Hepatocyte (in vitro differentiated cells): ENCODE results near the gene TMEM161A. TPM values are rescaled to one million over a fixed set of nuclear protein-coding genes. Genes with fewer than 3 reads are reported as not detected.
"Not testable (repeated sequence)": the region's sequence is repeated elsewhere in the genome, so short reads cannot be mapped to it uniquely, and the experiment has no call there.

ENCODE experiments used
- DNase-seq: peaks from one replicate; pipeline ENCODE4 v3.0.0-alpha.2; 2016; ENCODE audit warnings: low spot score
- H2AFZ ChIP-seq: fragments of 200-600 bp; sonication (generic); 2 replicates; pipeline ENCODE4 v1.6.0; 2016; ENCODE audit warnings: antibody characterized with exemption, mild to moderate bottlenecking
- H3K27ac ChIP-seq: fragments of 200-600 bp; sonication (generic); 2 replicates; pipeline ENCODE4 v1.5.1; 2016; ENCODE audit warnings: mild to moderate bottlenecking
- H3K27me3 ChIP-seq: fragments of 200-600 bp; sonication (generic); 2 replicates; pipeline ENCODE4 v1.6.1; 2016
- H3K36me3 ChIP-seq: fragments of 200-600 bp; sonication (generic); replicated peaks from 2 replicates; pipeline ENCODE4 v1.5.1; 2016; ENCODE audit warnings: low read depth; ENCODE audit not compliant: insufficient read depth
- H3K4me1 ChIP-seq: fragments of 200-600 bp; sonication (generic); 2 replicates; pipeline ENCODE4 v1.5.1; 2016; ENCODE audit warnings: mild to moderate bottlenecking, moderate library complexity; ENCODE audit not compliant: insufficient read depth
- H3K4me2 ChIP-seq: fragments of 200-600 bp; sonication (generic); 2 replicates; pipeline ENCODE4 v1.6.0; 2016
- H3K4me3 ChIP-seq: fragments of 200-600 bp; sonication (generic); 2 replicates; pipeline ENCODE4 v1.5.1; 2016; ENCODE audit warnings: mild to moderate bottlenecking
- H3K79me2 ChIP-seq: fragments of 200-600 bp; sonication (generic); 2 replicates; pipeline ENCODE4 v1.6.0; 2017; ENCODE audit warnings: mild to moderate bottlenecking
- H3K9me2 ChIP-seq: fragments of 200-600 bp; sonication (generic); replicated peaks from 2 replicates; pipeline ENCODE4 v1.6.0; 2017; ENCODE audit warnings: mild to moderate bottlenecking; ENCODE audit not compliant: insufficient read depth
- H3K9me3 ChIP-seq: fragments of 200-600 bp; sonication (generic); 2 replicates; pipeline ENCODE4 v1.5.1; 2016; ENCODE audit warnings: low read depth, mild to moderate bottlenecking
- H4K20me1 ChIP-seq: fragments of 200-600 bp; sonication (generic); 2 replicates; pipeline ENCODE4 v1.6.0; 2016; ENCODE audit warnings: mild to moderate bottlenecking; ENCODE audit not compliant: insufficient read depth, poor library complexity, severe bottlenecking
- EZH2 ChIP-seq: fragments of 200-600 bp; sonication (generic); IDR thresholded peaks from 2 replicates; pipeline ENCODE4 v1.6.1; 2016; ENCODE audit warnings: antibody characterized with exemption, mild to moderate bottlenecking, borderline replicate concordance
- EZH2phosphoT487 ChIP-seq: fragments of 200-600 bp; sonication (generic); IDR thresholded peaks from one replicate; pipeline ENCODE4 v1.6.1; 2018; ENCODE audit warnings: antibody characterized with exemption, mild to moderate bottlenecking, low read depth, moderate library complexity; ENCODE audit not compliant: unreplicated experiment, severe bottlenecking
- WGBS: methylation state at CpG from one replicate; pipeline ENCODE4 v1.1.6; 2016; ENCODE audit warnings: low lambda C conversion rate; ENCODE audit errors: missing lambda C conversion rate; 5-methylcytosine and 5-hydroxymethylcytosine counted together
- polyA plus RNA-seq: library from polyadenylated mRNA; unstranded; fragments of >200 nt; fragmentation: Nextera tagmentation; extraction: Ambion mirVana; gene quantifications from 2 replicates; pipeline ENCODE4 v1.2.1, GENCODE V29; 2016
- total RNA-seq: library from RNA; depleted of rRNA; stranded (reverse); fragments of >200 nt; gene quantifications from 2 replicates; pipeline ENCODE4 v1.2.3, GENCODE V29; 2014
- TF ChIP-seq, protein P1 (sequence below): fragments of 200-600 bp; sonication (generic); IDR thresholded peaks from 2 replicates; pipeline ENCODE4 v1.5.1; 2016; ENCODE audit warnings: antibody characterized with exemption, mild to moderate bottlenecking; ENCODE audit not compliant: poor library complexity

The TMEM161A gene
- total and polyA plus RNA-seq, 2 experiments from 2014 or later = 22.1 to 48.5 TPM

GRCh38 chr19:19106056-19106551, 32.2 kb downstream of the TMEM161A start:
- Histone ChIP-seq H4K20me1 (no peaks in the 10 kb centered on the region), H3K9me2 (no peaks in the 10 kb centered on the region), H3K36me3 (no peaks in the 10 kb centered on the region), H3K4me2 (peak overlapping the region; percentile 76), H3K79me2 (no peaks in the 10 kb centered on the region), H3K9me3 (no peaks in the 10 kb centered on the region), H3K27ac (peak overlapping the region; percentile 87), H3K4me1 (peaks cover 6% of the 10 kb centered on the region), H3K4me3 (no peak overlapping the region), H2AFZ (peak overlapping the region; percentile 79), H3K27me3 (no peaks in the 10 kb centered on the region)
- DNase-seq = peak; percentile 52
- 30% methylated on average over 25 of the region's 25 CpGs for WGBS
- TF ChIP-seq EZH2 (no peak), EZH2phosphoT487 (no peak)
- TF ChIP-seq, protein P1, sequence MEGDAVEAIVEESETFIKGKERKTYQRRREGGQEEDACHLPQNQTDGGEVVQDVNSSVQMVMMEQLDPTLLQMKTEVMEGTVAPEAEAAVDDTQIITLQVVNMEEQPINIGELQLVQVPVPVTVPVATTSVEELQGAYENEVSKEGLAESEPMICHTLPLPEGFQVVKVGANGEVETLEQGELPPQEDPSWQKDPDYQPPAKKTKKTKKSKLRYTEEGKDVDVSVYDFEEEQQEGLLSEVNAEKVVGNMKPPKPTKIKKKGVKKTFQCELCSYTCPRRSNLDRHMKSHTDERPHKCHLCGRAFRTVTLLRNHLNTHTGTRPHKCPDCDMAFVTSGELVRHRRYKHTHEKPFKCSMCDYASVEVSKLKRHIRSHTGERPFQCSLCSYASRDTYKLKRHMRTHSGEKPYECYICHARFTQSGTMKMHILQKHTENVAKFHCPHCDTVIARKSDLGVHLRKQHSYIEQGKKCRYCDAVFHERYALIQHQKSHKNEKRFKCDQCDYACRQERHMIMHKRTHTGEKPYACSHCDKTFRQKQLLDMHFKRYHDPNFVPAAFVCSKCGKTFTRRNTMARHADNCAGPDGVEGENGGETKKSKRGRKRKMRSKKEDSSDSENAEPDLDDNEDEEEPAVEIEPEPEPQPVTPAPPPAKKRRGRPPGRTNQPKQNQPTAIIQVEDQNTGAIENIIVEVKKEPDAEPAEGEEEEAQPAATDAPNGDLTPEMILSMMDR = no peak

GRCh38 chr19:19105365-19106055, 32.8 kb downstream of the TMEM161A start:
- no peaks in the 10 kb centered on the region for H3K79me2 ChIP-seq
- no peaks in the 10 kb centered on the region for H3K27me3 ChIP-seq
- peak overlapping the region; percentile 79 for H2AFZ ChIP-seq
- H3K9me3 ChIP-seq = no peaks in the 10 kb centered on the region
- H3K9me2 ChIP-seq = no peaks in the 10 kb centered on the region
- H3K27ac ChIP-seq = peak overlapping the region; percentile 87
- TF ChIP-seq EZH2phosphoT487 = no peak
- TF ChIP-seq, protein P1 = no peak
- no peak for TF ChIP-seq EZH2
- 4% methylated on average over 23 of the region's 36 CpGs for WGBS
- no peaks in the 10 kb centered on the region for H3K36me3 ChIP-seq
- H3K4me3 ChIP-seq = no peak overlapping the region
- peak overlapping the region; percentile 76 for H3K4me2 ChIP-seq
- H4K20me1 ChIP-seq = no peaks in the 10 kb centered on the region
- peaks cover 6% of the 10 kb centered on the region for H3K4me1 ChIP-seq
- DNase-seq = peak; percentile 92

DNA sequence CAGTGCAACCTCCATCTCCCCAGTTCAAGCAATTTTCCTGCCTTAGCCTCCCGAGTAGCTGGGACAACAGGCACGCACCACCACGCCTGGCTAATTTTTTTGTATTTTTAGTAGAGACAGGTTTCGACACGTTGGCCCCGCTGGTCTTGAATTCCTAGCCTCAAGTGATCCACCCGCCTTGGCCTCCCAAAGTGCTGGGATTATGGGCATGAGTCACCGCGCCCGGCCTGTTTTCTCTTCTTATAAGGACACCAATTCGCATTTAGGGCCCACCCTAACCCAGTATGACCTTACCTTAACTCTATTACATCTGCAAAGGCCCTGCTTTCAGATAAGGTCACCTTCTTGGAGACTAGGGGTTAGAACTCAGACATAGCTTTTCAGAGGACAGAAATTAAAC, 35.1 kb downstream of the TMEM161A start:
- Histone ChIP-seq H3K27me3 (no peaks in the 10 kb centered on the region), H3K4me3 (no peak overlapping the region), H3K4me1 (peaks cover 9% of the 10 kb centered on the region), H3K27ac (no peak overlapping the region), H3K9me3 (no peaks in the 10 kb centered on the region), H2AFZ (no peak overlapping the region), H3K9me2 (no peaks in the 10 kb centered on the region), H3K36me3 (no peaks in the 10 kb centered on the region), H4K20me1 (no peaks in the 10 kb centered on the region), H3K4me2 (no peak overlapping the region), H3K79me2 (no peaks in the 10 kb centered on the region)
- TF ChIP-seq EZH2 (no peak), EZH2phosphoT487 (no peak)
- TF ChIP-seq, protein P1 = no peak
- WGBS = 93% methylated on average over 11 of the region's 11 CpGs
- no peak for DNase-seq

DNA sequence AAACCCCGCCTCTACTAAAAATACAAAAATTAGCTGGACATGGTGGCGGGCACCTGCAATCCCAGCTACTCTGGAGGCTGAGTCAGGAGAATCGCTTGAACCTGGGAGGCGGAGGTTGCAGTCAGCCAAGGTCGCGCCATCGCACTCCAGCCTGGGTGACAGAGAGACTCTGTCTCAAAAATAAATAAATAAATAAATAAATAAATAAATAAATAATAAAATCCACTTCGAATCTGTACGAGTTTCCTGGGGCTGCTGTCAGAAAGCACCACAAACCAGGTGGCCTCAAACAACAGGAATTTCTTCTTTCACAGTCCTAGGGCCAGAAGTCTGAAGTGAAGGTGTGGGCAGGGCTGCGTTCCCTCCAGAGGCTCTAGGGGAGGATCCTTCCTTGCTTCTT, 35.7 kb downstream of the TMEM161A start:
- H3K79me2 ChIP-seq, H3K9me3 ChIP-seq, H3K27ac ChIP-seq, H3K27me3 ChIP-seq, H3K36me3 ChIP-seq, H2AFZ ChIP-seq, H3K4me2 ChIP-seq, H3K9me2 ChIP-seq, H4K20me1 ChIP-seq, H3K4me3 ChIP-seq, DNase-seq: not testable (repeated sequence)
- peaks cover 10% of the 10 kb centered on the region for H3K4me1 ChIP-seq
- 98% methylated on average over 10 of the region's 10 CpGs for whole genome bisulfite sequencing
